HL-60 (cell line): ENCODE results near the gene PAPPA.

Experiments
- DNase-seq, 2 experiments: peaks; one replicate each; pipeline ENCODE4 v3.0.0-alpha.2; 2010 to 2020; ENCODE audit warnings: low read depth in 1 of 2, low spot score in 1 of 2
- H3K27ac ChIP-seq: fragments of 250-450 bp; sonication (Bioruptor Pico); replicated peaks from 2 replicates; pipeline ENCODE4 v1.5.1; 2020; ENCODE audit warnings: mild to moderate bottlenecking, moderate library complexity
- H3K27me3 ChIP-seq: fragments of 250-450 bp; sonication (Bioruptor Pico); 2 replicates; pipeline ENCODE4 v1.5.1; 2021; ENCODE audit warnings: mild to moderate bottlenecking, moderate library complexity; ENCODE audit not compliant: insufficient read depth, poor library complexity, severe bottlenecking
- H3K4me3 ChIP-seq: replicated peaks from 2 replicates; pipeline ENCODE4 v1.5.1; 2011; ENCODE audit warnings: mild to moderate bottlenecking, control low read depth, low read length; ENCODE audit not compliant: insufficient read depth
- CTCF ChIP-seq: IDR thresholded peaks from one replicate; pipeline ENCODE4 v1.5.1; 2011; ENCODE audit warnings: low read length, control low read depth, inconsistent platforms; ENCODE audit not compliant: insufficient read depth
- GABPA ChIP-seq: IDR thresholded peaks from 2 replicates; pipeline ENCODE4 v1.6.1; 2012; ENCODE audit warnings: low read depth
- POLR2AphosphoS5 ChIP-seq: IDR thresholded peaks from 2 replicates; pipeline ENCODE4 v1.6.1; 2012; ENCODE audit warnings: low read depth
- REST ChIP-seq: IDR thresholded peaks from 2 replicates; pipeline ENCODE4 v1.6.1; 2012; ENCODE audit warnings: low read depth; ENCODE audit not compliant: insufficient replicate concordance
- SPI1 ChIP-seq: IDR thresholded peaks from 2 replicates; pipeline ENCODE4 v1.6.1; 2012; ENCODE audit warnings: low read depth, mild to moderate bottlenecking, borderline replicate concordance

PAPPA gene

GRCh38 chr9:116382053-116382452 lies 228.5 kb downstream of the PAPPA start:
- Histone ChIP-seq H3K27me3 (no peaks in the 10 kb centered on the region), H3K27ac (no peak overlapping the region), H3K4me3 (no peak overlapping the region)
- TF ChIP-seq SPI1 (no peak), REST (no peak), POLR2AphosphoS5 (no peak), CTCF (no peak), GABPA (no peak)
- DNase-seq, result no peak

DNA sequence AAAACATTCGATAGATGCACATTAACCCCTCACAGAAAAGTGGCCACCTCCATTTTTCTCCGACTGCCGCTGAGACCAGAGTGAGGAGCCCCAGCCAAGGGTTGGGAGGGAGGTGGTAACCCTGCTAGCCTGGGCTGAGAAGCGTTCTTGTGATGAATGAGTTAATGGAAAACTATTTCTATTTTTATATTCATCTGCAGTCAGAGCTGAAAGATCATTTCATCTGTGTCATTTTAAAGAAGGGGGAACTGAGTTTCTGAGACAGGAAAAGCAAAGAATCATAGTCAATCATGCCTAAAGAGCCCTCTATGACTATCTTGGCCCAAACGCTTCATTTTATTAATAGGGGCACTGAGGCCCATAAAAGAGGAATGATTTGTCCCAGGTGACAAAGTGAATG lies 229.5 kb downstream of the PAPPA start:
- H3K27ac ChIP-seq, result no peak overlapping the region
- no peak for TF ChIP-seq CTCF
- no peak for TF ChIP-seq GABPA
- TF ChIP-seq SPI1, result no peak
- TF ChIP-seq POLR2AphosphoS5, result no peak
- no peak for TF ChIP-seq REST
- H3K27me3 ChIP-seq, result no peaks in the 10 kb centered on the region
- no peak overlapping the region for H3K4me3 ChIP-seq
- no peak for DNase-seq

- H3K4me3 ChIP-seq, result no peak overlapping the region
- no peak overlapping the region for H3K27ac ChIP-seq
- DNase-seq, result no peak
- H3K27me3 ChIP-seq, result no peaks in the 10 kb centered on the region
- TF ChIP-seq CTCF, result no peak
- no peak for TF ChIP-seq SPI1
- TF ChIP-seq POLR2AphosphoS5, result no peak
- TF ChIP-seq REST, result no peak
- no peak for TF ChIP-seq GABPA
Measured at GRCh38 chr9:116383936-116384335, 230.3 kb downstream of the PAPPA start.
